HG02798 (cell line): ENCODE data around the gene PRKCA.

Experiments used
- ATAC-seq: cut with Tn5 transposase; IDR thresholded peaks from one replicate; pipeline ENCODE4 v1.9.1; 2021; ENCODE audit warnings: mild to moderate bottlenecking; ENCODE audit not compliant: unreplicated experiment, poor library complexity

PRKCA gene

DNA sequence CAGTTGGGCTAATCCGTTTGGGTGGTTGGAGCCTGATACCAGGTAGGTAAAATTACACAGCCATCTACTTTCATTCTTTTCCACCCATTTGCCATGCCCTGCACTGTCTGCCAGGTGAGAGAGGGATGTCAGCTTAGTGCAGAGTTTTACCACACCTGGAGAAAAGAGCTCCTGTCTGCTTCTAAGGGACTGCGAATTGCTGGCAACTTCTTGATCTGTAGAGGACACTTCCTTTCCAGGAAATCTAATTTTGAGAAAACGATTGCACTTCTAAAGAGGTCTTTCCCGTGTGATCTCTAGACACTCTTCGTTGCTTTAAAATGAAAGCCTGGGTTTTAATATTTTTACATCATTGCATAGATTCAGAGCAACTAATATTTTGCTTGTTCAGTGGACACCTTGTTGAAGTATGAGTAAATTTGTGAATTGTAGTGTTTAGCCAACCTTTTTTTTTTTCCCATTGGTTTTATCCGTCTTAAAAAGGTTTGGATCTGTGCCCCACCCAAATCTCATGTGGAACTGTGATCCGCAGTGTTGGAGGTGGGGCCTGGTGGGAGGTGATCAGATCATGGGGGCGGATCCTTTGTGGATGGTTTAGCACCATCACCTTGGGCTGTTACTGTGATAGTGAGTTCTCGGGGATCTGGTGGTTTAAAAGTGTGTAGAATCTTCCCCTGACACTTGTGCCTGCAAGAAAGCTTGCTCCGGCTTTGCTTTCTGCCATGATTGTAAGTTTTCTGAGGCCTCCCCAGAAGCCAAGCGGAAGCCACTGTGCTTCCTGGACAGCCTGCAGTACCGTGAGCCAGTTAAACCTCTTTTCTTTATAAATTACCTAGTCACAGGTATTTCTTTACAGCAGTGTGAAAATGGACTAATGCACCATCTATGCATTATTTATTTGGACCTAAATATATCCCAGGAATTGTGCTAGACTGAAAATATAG, 104.6 kb downstream of the PRKCA start:
- no peak for ATAC-seq

DNA sequence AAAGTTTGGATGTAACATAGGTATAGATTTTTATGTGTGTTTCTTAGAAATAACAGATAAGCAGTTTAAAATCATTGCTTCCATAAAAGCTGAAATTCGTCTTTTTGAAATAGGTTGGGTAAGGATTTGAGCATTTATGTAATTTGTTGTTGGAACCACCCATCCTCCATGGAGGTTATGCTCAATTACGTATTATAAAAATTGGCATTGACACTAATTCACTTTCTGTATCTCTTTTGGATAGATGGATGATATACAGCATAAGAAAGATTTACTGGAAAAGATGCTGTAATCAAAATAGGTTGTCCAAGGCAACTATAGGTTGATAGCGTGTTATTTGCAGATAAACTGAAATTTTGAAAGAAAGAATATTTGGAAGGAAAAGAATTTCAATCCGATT, 105.5 kb downstream of the PRKCA start:
- ATAC-seq, result no peak

DNA sequence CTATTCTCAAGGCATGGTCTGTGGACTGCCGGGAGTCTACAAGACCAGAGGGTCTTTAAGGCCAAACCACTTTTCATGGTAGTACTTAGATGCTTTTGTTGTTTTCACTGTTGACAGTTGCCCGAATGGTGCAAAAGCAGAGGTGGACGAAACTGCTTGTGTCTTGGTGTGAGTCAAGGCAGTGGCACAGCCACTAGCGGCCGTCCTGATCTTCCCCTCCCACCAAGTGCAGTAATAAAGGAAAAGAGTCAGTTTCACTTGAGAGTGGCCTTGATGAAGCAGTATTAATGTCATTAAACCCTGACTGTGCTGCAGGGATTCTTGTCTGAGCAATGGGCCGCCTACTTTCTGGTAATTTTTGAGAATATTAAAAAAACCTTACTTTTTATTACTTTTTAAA, 109.1 kb downstream of the PRKCA start:
- ATAC-seq, result no peak

DNA sequence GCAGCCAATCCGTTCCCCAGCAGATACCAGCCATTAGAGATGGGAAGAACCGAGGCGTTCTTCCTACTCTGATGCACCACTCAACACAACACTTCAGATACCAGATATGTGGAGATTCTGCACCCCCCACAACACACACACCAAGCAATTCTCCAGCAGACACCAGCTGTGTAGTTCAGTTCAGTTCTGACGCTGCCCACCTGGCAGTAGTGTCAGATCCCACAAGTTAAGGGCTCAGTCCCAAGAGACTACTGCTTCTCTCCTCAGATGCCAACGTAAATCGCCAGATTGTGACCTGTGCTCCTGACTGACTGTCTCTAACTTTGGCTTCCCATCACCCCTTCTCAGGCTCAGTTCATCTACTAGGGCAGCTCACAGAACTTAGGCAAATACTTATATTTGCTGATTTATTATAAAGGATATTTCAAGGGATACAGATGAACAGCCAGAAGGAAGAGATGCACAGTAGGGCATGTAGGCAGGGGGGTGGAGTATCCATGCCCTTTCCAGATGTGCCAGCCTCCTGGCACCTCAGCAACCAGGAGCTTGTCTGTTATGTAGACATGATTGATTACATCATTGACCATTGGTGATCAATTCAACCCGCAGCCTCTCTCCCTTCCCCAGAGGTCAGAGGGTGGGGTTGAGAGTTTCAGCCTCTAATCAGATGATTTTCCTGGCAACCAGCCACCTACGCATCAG, 110.6 kb downstream of the PRKCA start:
- no peak for ATAC-seq

DNA sequence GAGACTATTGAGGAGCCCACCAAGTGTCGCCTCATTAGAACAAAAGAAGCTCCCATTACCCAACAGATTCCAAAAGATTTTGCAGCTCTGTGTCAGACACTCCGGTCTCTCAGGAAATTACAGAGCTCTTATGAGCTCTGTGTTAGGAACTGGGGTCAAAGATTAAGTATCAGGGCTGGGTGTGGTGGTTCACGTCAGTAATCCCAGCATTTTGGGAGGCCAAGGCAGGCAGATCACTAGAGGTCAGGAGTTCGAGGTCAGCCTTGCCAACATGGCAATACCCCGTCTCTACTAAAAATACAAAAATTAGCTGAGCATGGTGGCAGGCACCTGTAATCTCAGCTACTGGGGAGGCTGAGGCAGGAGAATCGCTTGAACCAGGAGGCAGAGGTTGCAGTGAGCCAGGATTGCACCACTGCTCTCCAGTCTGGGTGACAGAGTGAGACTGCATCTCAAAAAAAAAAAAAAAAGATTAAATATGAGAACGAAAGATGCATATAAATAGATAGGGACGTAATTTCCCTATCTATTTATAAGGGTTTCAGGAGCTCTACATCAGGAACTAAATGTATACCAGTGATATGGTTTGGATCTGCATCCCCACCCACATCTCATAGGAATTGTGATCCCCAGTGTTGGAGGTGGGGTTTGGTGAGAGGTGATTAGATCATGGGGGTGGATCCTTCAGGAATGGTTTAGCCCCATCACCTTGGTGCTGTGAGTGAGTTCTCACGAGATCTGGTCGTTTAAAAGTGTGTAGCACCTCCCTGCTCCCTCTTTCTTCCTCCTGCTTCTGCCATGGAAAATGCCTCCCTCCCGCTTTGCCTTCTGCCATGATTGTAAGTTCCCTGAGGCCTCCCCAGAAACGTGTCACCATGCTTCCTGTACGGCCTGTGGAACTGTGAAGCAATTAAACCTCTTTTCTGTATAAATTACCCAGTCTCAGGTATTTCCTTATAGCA, 111.4 kb downstream of the PRKCA start:
- no peak for ATAC-seq

DNA sequence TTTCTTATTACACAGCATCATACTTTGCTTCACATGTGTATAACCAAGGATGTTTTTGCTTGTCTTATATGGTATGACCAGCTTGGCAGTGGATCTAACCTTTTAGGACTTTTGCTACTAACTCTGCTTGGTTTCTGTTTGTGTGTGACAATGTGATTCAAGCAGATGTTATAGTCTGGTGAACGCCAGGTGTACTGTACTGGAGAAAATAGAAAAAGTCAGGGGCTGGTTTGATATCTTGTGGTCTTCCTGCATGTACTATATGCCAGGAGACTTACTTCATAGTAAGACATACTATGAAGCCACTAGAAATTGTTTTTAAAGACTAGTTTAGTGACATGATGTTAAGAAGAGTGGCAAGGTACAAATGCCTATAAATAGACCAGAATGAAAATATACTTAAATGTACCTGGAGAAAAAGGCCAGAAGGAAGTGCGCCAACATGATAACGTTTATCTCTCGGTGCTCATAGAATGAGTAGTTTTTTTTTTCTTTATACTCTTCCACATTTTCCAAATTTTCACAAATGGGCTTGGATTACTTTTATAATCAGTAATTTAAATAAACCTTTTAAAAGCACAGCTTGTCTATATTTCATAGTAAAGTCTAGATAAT, 112.3 kb downstream of the PRKCA start:
- peak; percentile 51 for ATAC-seq

DNA sequence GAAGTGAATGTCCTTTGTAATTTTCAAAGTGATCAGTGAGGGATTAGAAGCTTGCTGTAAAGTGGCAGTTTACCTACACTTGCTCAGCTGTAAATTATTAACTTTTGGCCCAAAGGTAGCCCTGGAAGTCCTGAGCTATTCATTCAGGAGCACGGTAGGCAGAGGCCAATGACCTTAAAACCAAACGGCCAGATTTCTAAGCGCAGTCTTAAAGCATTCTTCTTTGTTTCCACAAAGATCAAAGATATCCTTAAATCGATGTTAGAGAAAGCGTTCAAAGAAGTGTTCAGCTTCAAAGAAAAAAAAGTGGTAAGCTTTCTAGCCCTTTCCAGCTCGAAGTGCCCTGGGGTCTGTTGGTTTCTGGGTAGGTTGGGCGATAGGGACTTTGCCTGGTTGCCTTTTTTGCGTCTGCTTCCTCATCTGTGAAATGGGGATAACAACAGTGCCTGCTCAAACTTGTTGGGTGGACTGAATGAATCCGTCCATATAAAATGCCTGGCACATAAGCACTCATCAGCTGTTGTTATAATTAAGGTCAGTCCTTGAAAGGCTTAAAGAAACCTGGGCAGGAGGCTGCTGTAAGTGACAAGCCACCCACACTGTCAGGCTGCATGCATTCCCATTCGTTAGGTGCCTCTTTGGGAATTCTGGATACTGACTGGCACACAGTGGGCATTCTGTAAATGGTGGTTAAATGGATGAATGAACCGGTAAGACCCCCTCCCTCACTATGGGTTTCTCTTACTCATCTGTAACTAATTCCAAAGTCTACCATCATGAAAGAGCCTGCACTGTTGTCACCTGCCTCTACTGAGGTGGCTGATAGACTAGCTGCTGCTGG, 113.2 kb downstream of the PRKCA start:
- ATAC-seq, result no peak

DNA sequence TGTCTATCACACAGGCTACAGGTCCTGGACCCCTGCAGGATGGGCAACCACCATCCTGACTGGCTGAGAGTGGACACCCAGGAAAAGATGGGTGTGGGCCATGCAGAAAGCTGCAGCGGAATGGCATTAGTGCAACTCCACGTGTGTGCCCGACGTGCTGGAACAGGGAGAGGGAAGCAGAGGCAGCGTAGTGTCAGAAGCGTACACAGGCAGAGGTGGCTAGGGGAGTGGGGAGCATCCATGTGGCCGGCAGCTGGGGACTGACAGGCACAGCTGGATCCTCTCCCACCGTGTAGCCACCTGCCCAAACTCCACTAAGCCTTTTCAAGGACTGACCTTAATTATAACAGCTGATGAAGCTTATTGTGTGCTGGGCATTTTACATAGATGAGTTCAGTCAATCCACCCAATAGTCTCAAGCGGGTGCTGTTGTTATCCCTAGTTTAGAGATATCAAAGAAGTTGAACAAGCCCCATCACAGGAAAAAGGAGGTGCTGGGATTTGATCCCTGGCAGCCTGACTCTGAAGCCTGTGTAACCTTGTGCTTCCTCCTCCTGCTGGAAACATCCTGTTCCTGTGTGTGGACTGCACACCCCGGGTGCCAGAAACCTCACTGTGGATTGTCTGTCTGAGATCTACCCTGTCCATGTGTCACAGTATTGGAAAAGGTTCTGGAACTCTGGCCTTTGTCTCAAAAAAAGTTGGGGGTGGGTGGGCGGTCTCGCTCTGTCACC, 114.0 kb downstream of the PRKCA start:
- ATAC-seq, result no peak

DNA sequence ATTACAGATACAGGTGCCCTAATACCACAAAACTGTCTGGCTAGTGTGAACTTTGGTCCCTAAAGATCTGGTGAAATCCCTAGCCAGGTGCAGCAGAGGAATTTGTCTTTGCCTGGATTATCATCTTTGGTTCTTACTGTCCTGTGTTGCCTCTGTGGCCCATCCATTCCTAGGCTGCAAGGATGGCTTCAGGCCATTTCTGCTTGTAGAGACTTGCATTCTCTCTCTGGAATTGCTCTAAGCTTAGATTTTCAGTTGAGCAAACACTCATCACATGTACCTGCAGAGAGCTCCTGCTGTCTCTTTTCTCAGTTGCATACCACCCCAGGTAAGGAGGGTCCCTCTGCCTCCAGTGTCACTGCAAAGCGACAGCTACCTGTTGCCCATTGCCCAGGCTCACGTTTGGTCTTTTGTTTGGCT, 114.9 kb downstream of the PRKCA start:
- ATAC-seq, result no peak

DNA sequence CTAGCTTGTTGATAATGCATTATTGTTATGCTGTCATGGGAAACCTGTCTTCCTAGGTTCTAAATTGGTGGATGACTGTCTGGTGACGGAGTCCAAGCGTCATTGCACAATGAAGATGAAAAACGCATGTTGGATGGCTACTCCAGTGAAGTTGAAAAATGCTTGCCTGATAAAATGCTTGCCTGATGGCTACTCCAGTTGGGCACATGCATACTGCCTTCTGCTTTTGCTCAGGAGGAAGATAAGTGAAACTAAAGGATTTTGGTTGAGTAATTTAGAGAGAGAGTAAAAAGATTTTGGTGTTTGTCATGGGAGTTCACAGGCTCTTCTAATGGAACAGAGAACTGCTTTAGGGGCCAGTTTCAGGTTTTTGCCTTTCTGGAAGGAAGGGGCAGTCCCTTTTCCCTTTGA, 118.6 kb downstream of the PRKCA start:
- no peak for ATAC-seq

DNA sequence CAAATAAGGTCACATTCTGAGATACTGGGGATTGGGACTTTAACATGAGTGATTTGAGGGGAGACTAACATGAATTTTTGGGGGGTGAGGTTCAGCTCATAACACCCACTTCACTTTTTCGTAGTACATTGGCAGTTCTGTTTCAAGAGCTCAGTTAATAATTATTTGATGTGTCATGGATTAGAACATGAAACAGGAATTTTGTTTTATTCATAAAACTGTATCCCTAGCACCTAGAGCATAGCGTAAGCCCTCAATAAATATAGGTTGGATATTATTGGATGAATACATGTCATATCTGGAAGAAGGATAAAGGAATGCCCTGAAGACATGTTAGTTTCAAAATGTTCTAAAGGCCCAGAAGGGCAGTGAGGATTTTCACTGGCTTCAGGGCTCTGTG, 119.8 kb downstream of the PRKCA start:
- no peak for ATAC-seq

DNA sequence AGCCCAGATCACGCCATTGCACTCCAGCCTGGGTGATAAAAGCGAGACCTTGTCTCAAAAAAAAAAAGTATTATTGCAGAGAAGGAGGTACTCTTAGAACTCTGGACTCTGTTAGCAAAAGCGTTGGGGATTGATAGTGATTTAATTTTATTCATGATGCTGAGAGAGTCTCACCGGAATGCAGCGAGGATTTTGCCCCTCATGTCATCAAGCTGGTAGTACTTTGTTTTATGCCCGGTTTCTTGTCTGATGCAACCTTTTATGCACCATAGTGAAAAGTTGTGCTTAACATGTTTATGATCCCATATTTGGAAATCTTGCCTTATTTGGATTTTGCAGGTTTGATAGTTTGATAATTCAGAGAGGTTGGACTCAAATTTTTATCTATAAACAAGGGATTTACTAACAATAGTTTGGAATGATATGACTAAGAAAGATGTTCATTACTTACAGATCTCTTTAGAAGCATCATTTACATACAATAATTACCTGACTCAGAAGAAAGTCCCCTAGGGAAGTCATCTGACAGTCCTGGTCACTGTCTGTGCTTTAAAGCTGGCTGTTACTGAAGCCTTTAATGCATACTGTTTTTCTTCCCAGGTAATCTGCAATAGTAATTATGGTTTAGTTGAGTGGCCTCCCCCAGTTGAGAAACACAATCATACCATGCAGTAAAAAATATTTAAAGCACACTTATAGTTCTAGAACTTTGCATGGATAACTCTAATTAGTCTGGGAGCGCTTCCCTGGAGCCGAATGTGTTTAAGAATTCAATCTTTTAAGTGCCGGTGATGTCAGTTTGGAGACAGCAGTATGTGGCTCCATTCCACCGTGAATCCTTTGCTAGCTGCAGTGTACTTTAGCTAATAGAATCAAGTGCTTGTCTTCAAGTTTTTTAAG, 120.9 kb downstream of the PRKCA start:
- ATAC-seq, result no peak

DNA sequence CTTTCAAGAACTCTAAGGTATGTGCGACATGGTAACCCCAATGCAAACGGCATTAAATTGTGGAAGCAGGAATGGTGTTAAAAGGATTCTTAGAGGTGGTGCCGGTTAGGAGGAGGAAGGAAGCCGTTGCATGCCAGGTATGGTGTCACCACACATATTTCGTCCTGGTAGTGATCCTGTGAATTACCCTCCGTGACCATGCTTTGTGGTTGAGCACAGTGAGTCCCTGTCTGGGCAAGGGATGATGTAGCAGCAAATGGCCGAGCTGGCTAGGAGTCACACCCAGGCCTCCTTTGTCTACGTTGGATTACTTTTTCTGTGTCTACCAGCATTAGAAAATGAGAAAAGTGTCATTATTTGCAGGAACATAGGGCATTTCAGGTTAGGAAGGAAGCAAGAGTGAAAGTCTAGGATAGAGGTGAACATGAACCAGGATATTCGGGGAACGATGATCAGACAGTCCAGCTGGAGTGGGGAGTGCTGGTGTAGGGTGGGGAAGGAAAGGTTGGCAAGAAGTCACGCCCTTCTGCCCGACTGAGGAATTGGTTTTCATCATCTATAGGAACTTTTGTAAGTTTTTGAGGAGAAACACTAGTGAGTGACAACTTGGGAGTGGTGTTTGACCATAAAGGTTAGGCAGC, 123.5 kb downstream of the PRKCA start:
- ATAC-seq, result no peak

DNA sequence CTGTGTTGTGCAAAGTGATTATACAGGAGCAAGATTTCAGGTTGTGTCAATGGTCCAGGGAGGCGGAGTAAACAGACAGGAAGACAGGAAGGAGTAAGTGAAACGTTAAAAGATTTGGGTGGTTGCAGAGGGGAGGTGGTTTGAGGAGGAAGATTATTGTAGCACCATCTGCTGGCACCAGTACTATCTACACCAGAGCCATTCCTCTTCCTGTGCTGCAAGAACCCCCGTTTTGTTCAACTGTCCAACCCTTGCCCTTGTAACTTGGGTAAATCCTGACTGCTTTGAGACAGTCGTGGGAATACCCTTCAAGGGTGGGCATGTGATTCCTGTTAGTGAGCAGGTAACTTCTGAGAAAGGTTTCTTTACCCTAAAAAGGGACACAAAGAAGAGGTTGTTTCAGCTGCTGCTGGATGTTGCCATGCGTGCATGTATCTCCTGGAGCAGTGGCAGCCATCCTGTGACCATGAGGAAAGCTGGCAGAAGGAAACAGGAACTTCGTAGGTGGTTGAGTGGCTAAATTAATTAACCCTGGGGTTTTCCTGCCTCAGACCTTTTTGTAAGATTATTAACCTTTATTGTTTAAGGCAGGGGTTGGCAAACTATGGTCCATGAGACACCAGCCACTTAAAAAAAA, 124.1 kb downstream of the PRKCA start:
- no peak for ATAC-seq

DNA sequence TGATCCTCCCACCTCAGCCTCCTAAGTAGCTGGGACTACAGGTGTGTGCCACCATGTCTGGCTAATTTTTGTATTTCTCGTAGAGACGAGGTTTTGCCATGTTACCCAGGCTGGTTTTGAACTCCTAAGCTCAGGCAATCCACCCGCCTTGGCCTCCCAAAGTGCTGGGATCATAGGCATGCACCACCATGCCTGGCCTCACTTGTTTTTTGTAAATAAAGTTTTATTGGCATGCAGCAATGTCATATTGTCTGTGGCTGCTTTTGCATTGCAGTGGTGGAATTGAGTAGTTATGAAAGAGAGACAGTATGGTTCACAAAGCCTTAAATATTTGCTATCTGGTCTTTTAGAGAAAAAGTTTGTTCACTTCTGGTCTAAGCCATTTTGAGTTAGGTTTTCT, 124.7 kb downstream of the PRKCA start:
- ATAC-seq, result no peak

DNA sequence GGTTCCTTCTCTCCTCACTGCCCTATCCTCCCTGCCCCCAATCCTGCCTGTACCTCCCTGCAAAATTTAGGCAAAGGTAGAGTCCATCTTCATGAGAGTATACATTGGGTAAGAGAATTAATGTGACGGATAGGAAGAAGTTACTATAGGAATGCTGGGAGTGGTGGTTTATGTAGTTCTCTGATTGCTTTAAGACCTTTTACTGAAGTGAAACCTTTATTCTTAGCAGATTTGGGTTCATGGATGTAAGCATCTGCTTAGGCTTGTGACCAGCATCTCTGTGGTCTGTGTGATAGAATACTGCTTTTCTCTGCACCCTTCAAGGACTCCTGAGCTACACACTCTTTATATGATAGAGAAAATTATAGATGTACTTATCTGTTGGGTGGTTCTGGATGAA, 127.3 kb downstream of the PRKCA start:
- no peak for ATAC-seq
